CMK (cell line): ENCODE measurements around the gene PPP2R2C.

Source experiments
- DNase-seq: peaks from one replicate; pipeline ENCODE4 v3.0.0-alpha.2; 2010; ENCODE audit warnings: low read depth

PPP2R2C gene

DNA sequence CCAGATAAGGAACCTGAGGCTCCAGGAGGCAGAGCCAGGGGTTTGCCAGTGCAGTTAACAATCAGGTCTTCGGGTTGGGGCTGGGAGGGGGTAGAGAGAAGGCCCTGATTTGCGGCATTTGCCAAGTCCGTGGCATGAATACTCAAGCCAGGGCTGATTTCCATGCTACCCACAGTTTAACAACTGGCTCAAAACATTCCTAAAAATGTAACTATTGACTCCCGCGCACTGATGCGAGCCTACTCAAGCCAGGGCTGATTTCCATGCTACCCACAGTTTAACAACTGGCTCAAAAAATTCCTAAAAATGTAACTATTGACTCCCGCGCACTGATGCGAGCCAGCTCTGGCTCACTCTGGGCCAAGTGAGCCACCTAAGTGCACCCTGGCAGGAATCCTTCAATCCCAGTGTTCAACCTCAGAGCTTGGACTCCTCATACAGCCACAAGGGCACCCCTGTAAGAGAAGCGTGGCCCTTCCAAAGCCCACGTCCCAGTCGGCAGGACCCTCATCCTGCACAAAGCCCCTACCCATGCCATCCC, 75.6 kb downstream of the PPP2R2C start:
- no peak for DNase-seq

DNA sequence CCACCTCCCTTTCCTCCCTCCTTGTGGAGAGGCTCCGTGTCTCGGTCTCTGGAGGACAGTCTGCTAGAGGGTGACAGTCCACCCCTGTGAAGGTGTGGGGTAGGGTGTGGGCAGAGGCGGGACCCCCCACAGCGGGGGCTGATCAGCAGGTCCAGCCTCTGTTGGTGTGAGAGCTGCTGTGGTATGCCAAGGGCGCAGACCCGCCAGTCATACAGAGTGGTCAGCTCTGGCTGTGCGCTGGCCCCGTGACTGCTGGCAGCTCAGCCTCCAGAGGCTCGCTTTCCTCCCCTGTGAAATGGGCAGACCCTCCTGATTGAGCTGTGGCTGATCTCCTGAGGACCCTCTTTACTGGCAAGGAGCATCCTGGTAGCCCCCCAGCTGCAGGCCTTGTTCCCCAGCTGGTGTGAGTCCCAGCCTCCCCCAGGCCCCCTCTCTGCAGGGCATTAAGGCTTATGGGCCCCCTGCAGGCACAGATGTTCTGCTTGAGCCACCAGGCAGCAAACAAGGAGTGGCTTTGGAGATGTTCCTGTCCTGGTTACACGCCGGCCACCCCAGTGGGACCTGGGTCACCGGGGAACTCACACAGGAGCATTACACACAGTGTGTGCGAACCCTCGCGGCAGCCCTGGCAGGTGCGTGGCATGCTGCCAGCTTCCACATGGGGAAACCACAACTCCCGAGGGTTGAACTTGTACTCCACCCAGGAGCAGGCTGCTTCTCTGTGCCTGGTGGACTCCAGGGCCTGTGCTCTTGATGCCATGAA, 76.8 kb downstream of the PPP2R2C start:
- DNase-seq, result no peak

DNA sequence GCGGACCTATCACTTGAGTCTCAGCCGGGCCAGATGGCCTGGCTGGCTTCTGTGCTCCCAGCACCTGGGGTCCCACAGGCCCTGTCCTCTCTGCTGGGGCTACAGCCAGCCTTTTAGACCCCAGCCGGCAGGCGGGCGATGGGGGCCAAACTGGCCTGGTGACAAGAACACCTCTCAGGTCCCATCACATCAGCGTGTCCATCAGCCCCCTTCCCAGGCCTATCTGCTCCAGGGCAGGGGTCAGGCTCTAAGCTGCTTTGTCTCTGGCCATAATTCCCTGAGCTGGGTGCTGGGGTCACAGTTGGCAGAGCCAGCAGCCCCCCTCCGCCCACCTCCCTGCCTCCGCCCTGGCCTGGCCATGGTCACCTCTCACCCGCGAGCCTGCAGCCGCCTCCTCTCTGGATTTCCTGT, 77.7 kb downstream of the PPP2R2C start:
- DNase-seq, result no peak

DNA sequence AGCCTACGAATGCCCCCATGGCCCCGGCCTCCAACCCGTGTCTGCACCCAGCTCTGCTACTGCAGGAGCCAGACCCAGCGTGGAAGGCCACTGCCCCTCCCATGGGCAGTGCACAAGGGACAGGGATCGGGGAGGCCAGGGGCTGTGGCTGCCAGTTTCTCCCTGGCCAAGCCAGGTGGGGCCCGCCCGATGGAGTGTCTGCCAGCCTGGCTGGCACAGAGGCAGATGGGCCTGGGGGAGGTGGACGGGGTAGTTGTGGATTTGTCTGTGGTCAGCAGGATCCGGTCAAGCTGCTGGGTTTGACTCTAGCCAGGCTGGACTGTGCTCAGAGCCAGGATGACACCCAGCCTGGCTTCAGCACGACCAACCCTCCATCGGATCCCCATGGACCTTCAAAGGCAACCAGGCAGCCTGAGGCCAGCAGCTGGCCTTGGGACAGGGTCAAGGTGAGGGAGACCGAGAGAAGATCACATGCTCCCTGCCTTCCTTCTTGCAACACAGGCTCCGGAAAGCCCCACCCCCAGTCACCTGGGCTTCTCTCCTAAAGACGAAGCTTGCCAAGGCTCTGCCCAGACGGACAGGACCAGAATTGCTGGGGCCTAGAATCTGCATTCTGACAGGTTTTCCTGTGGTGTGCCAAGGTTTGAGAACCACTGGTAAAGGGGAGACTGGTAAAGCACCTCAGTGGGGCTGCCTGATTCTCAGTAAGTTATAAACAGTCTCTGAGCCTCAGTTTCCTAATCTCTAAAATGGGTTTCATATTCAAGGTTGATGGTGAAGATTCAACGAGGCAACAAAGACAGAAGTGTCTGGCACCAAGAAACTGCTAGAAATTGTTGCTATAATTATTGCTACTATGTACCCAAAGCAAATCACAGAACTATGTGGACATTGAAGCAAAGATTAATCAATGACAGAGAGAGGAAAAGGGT, 78.6 kb downstream of the PPP2R2C start:
- DNase-seq, result no peak

- no peak for DNase-seq
These were observed 79.3 kb downstream of the PPP2R2C start for GRCh38 chr4:6393066-6393465.

DNA sequence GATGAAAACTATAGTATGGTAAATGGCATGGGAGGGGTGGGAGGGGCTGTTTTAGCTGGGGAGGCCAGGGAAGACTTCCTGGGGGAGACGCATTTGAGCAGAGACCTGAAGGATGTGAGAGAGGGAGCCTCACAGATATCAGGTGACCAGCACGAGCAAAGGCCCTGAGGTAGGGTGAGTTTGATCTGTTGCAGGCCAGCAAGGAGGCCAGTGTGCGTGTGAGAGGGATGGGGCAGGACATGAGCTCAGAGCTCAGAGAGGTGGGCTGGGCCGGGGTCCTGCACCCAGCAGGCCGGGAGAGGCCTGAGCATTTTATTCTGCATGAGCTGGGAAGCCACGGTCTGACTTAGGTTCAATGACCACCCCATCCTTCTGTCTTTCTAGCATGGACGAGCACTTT, 80.0 kb downstream of the PPP2R2C start:
- DNase-seq, result no peak

DNA sequence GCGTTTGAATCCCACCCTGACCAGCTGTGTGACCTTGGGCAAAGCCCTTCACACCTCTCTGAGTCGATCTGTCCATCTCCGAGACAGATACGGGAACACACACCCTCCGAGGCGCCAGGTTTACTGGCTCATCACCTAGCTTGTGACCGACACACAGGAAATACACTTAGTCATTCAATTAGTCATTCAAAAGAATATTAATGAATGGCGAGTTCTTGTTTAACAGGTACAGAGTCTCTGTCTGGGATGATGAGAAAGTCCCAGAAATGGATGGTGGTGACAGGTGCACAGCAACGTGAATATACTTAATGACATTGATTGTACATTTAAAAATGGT, 80.6 kb downstream of the PPP2R2C start:
- DNase-seq, result no peak

- no peak for DNase-seq
These were observed 81.1 kb downstream of the PPP2R2C start for GRCh38 chr4:6391186-6391851.

GRCh38 chr4:6390356-6390755, 82.1 kb downstream of the PPP2R2C start:
- no peak for DNase-seq

DNA sequence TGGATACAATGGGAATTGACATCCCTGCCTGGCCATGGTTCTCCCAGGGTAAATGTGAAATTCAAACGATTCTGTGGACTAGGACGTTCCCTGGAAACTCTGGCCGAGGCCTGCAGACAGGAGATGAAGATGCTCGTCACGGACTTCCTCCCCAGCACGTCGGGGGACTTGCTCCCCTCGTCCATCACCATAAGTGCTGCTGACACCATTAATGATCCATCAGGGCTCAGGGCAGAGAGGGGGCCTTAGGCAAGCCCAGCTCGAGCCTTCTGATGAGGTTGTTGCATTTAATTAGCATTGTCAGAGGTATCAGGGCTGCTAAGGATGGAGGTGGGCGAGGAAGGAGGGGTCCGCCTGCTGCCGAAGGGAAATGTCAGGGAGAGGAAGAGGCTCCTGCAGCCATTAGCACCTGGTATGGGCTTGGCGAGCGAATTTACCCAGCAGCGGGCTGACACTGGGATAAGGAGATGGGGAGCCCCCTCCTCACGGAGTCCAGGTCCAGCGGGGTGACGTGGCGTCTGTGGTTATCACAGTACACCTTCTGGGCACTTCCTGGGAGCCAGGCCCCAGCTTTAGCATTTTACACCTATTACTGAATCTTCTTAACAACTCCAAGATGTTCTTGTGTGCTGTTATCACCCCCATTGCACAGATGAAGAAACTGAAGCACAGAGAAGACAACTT, 83.1 kb downstream of the PPP2R2C start:
- DNase-seq, result no peak

- no peak for DNase-seq
These were observed 83.7 kb downstream of the PPP2R2C start for GRCh38 chr4:6388713-6389112.

GRCh38 chr4:6387946-6388345, 84.5 kb downstream of the PPP2R2C start:
- no peak for DNase-seq

- no peak for DNase-seq
These were observed 86.3 kb downstream of the PPP2R2C start for GRCh38 chr4:6386091-6386490.

GRCh38 chr4:6385288-6385687, 87.1 kb downstream of the PPP2R2C start:
- no peak for DNase-seq

DNA sequence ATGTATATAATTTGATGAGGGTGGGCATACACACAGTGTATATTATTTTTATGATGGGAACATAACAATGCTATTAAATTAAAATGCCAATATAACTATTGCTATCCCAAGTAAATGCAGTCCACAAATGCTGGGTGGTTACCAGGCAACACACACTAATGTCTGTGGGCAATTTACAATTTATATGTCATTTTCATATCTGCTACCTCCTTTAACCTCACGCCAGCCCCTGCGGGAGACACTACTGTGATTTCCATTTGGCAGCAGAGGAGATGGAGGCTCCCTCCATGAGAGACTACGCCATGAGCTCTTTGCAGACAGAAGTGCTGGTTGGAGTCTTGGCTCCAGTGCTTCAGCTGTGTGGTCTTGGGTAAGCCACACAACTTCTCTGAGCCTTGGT, 87.9 kb downstream of the PPP2R2C start:
- no peak for DNase-seq

- no peak for DNase-seq
These were observed 88.5 kb downstream of the PPP2R2C start for GRCh38 chr4:6383929-6384328.

DNA sequence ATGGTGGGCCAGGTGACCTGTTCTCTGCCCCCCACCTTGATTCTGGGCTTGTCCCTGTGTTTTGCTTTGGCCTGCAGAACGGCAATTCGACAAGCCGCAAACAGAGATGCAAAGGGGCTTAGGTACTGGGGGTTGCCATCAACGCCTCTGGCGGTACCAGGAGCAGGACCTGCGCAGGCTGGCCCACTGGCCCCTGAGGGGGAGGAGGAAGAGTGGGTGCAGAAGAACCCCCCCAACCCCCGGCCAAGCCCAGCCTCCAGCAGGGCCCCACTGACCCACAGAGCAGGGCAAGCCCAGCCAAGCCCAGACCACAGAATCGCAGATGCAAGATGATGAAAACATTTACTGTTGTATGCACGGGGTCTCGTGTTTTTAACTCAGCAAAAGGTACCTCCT, 89.4 kb downstream of the PPP2R2C start:
- DNase-seq, result no peak

- DNase-seq, result no peak
These were observed 90.8 kb downstream of the PPP2R2C start for GRCh38 chr4:6381571-6382123.

- DNase-seq, result no peak
These were observed 91.5 kb downstream of the PPP2R2C start for GRCh38 chr4:6380746-6381410.

GRCh38 chr4:6379767-6380745, 92.4 kb downstream of the PPP2R2C start:
- no peak for DNase-seq
